Ovary (tissue), 10 donors: ENCODE results near the gene RAB43. TPM values are rescaled to one million over a fixed set of nuclear protein-coding genes. Genes with fewer than 3 reads are reported as not detected.
"Not testable (repeated sequence)": the region's sequence is repeated elsewhere in the genome, so short reads cannot be mapped to it uniquely, and the experiment has no call there.

ENCODE experiments used
- DNase-seq, 5 donors: peaks; one replicate each; pipeline ENCODE4 v3.0.0-alpha.2; 2019 to 2020
- H3K27ac ChIP-seq, 2 donors: fragments of 200-600 bp; one replicate each; pipeline versions ENCODE4 v1.5.1 to v1.8.0; 2019 to 2022
- H3K27me3 ChIP-seq: fragments of 200-600 bp; one replicate; pipeline ENCODE4 v1.8.0; 2022
- H3K36me3 ChIP-seq: fragments of 200-600 bp; sonication (generic); one replicate; pipeline ENCODE4 v1.5.1; 2019
- H3K4me1 ChIP-seq: one replicate; pipeline ENCODE4 v1.8.1; 2013; ENCODE audit warnings: mild to moderate bottlenecking, moderate library complexity; ENCODE audit not compliant: insufficient read depth
- H3K4me3 ChIP-seq: fragments of 200-600 bp; sonication (generic); one replicate; pipeline ENCODE4 v1.5.1; 2017
- H3K9me3 ChIP-seq, 2 donors: fragments of 200-600 bp in 1 of 2; sonication (generic) in 1 of 2; one replicate each; pipeline versions ENCODE4 v1.5.1 to v1.8.1; 2013 to 2019; ENCODE audit warnings: mild to moderate bottlenecking in 1 of 2, moderate library complexity in 1 of 2
- EP300 ChIP-seq: sonication (generic); formaldehyde crosslinking; IDR thresholded peaks from one replicate; pipeline ENCODE4 v1.6.1; 2017; ENCODE audit warnings: antibody characterized with exemption
- POLR2A ChIP-seq: fragments of 450-650 bp; IDR thresholded peaks from one replicate; pipeline ENCODE4 v1.6.1; 2017; ENCODE audit warnings: antibody characterized with exemption, mild to moderate bottlenecking, moderate library complexity
- WGBS, 3 donors: extraction: QIAGEN DNeasy Blood & Tissue Kit in 1 of 3; methylation state at CpG; one replicate each; pipeline versions ENCODE4 v1.1.5 to v1.1.7; 2013 to 2017; 5-methylcytosine and 5-hydroxymethylcytosine counted together
- intact Hi-C, 4 donors: fragments of 100-400 bp; cut with DNase I; formaldehyde crosslinking; loops; one replicate each; pipeline versions ENCODE4 v1.11.0 to v1.15.1; 2022 to 2023
- long read RNA-seq, 3 donors: library from polyadenylated mRNA in 2 of 3; unstranded in 2 of 3; transcript quantifications; one replicate each; pipeline ENCODE4 v2.0.0 and lab custom pipeline, GENCODE V29; 2021 to 2026
- polyA plus RNA-seq, 2 donors: library from polyadenylated mRNA; stranded (reverse); fragments of 200-250 nt in 1 of 2; fragments of 350-450 nt in 1 of 2; fragmentation: Illumina TruSeq in 1 of 2; extraction: RNeasy Lipid Tissue Mini Kit (QIAGEN cat#74804) in 1 of 2; gene quantifications; one replicate each; pipeline ENCODE4 v1.2.3, GENCODE V29; 2013 to 2014
- total RNA-seq, 7 donors: library from RNA; depleted of rRNA in 2 of 7; stranded (reverse); fragments of >200 nt in 2 of 7; fragmentation: NEBNext Ultra II Directional in 3 of 7; extraction: Animal tissue kit (Norgen Biotek cat#: 25700) in 3 of 7; gene quantifications; one replicate each; pipeline versions ENCODE4 v1.1.0 to v1.2.4, GENCODE V29; 2016 to 2023
- TF ChIP-seq, protein P1 (sequence below), 3 donors: fragments of 450-650 bp in 2 of 3; fragments of 200-600 bp in 1 of 3; IDR thresholded peaks; one replicate each; pipeline versions ENCODE4 v1.5.1 to v1.8.0; 2016 to 2022; ENCODE audit warnings: antibody characterized with exemption in 3 of 3, mild to moderate bottlenecking in 1 of 3
- donor health status: DM: no; HTN: no; CAD: no; lungs with moderate emphysema.
- donor health status: DM: no; HTN: no; CAD: no.
- donor health status: Bipolar disorder and iron deficiency.
- donor health status: DM: yes; HTN: yes; CAD: no.
- donor health status: DM: no; HTN: no; CAD: no.
- donor health status: DM: yes; HTN: yes; CAD: no.

The RAB43 gene
- total RNA-seq: 10 to 100 TPM; 10.9 to 37.7 (median 24.8) TPM
- polyA plus RNA-seq: 10 to 100 TPM in 1 of 2 donors, under 1 TPM in 1; 0.88 to 22.3 TPM
- long read RNA-seq, donor 1, full-length matches to known transcripts: 8 of 34 reads
- long read RNA-seq, donor 1, partial matches to known transcripts: 0 of 34 reads
- long read RNA-seq, donor 1, other reads (novel, unspliced or antisense): 26 of 34 reads
- long read RNA-seq, donor 2, full-length matches to known transcripts: 15 of 15 reads
- long read RNA-seq, donor 2, partial matches to known transcripts: 0 of 15 reads
- long read RNA-seq, donor 2, other reads (novel, unspliced or antisense): 0 of 15 reads
- long read RNA-seq, donor 3, full-length matches to known transcripts: 31 of 72 reads
- long read RNA-seq, donor 3, partial matches to known transcripts: 0 of 72 reads
- long read RNA-seq, donor 3, other reads (novel, unspliced or antisense): 41 of 72 reads

DNA sequence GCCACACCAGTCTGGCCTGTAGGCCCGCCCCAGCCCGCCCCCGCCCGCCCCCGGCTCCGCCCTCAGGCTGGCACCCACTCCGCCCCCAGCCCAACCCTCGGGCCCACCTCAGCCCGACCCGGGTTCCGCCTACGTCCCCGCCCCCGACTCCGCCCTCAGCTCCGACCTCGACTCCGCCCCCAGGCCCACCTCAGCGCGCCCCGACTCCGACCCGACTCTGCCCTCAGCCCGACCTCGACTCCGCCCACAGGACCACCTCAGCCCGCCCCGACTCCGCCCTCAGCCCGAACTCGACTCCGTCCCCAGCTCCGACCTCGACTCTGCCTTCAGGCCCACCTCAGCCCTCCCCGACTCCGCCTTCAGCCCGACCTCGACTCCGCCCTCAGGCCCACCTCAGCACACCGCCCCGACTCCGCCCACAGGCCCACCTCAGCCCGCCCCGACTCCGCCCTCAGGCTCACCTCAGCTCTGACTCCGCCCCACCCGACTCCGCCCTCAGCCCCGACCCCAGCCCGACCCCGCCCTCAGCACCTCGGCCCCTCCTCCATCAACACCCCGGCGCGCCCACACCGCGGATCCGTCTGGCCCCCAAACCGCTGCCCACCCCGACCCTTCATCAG, at the start of gene RAB43:
Gene RAB43, minus strand, starts transcription at position 13 of the 620 bp plus-strand sequence. CDS start 315 bp downstream, outside the sequence.
- H3K4me3 ChIP-seq: peak within 1 kb of the TSS; percentile 83
- DNase-seq: peak; percentile 92 to 96 (median 94)
- peaks cover 11% of the 10 kb centered on the region for H3K4me1 ChIP-seq
- TF ChIP-seq POLR2A: no peak
- TF ChIP-seq, protein P1, sequence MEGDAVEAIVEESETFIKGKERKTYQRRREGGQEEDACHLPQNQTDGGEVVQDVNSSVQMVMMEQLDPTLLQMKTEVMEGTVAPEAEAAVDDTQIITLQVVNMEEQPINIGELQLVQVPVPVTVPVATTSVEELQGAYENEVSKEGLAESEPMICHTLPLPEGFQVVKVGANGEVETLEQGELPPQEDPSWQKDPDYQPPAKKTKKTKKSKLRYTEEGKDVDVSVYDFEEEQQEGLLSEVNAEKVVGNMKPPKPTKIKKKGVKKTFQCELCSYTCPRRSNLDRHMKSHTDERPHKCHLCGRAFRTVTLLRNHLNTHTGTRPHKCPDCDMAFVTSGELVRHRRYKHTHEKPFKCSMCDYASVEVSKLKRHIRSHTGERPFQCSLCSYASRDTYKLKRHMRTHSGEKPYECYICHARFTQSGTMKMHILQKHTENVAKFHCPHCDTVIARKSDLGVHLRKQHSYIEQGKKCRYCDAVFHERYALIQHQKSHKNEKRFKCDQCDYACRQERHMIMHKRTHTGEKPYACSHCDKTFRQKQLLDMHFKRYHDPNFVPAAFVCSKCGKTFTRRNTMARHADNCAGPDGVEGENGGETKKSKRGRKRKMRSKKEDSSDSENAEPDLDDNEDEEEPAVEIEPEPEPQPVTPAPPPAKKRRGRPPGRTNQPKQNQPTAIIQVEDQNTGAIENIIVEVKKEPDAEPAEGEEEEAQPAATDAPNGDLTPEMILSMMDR (IDR thresholded peaks at IDR 0.05): no peak
- no peak for TF ChIP-seq EP300
- intact Hi-C loops: loop anchor here in 1 of 4 donors (2.0 kb wide), 1 partner anchor 61 kb away; the partner anchor contains the start of gene CNBP
- no peaks in the 10 kb centered on the region for H3K9me3 ChIP-seq
- H3K27me3 ChIP-seq: no peaks in the 10 kb centered on the region
- WGBS, 3 donors: 2 to 3% (median 2%) methylated on average over 44 to 60 of the region's 60 CpGs
- no peaks in the 10 kb centered on the region for H3K36me3 ChIP-seq
- peak within 1 kb of the TSS; percentile 90 to 95 for H3K27ac ChIP-seq

DNA sequence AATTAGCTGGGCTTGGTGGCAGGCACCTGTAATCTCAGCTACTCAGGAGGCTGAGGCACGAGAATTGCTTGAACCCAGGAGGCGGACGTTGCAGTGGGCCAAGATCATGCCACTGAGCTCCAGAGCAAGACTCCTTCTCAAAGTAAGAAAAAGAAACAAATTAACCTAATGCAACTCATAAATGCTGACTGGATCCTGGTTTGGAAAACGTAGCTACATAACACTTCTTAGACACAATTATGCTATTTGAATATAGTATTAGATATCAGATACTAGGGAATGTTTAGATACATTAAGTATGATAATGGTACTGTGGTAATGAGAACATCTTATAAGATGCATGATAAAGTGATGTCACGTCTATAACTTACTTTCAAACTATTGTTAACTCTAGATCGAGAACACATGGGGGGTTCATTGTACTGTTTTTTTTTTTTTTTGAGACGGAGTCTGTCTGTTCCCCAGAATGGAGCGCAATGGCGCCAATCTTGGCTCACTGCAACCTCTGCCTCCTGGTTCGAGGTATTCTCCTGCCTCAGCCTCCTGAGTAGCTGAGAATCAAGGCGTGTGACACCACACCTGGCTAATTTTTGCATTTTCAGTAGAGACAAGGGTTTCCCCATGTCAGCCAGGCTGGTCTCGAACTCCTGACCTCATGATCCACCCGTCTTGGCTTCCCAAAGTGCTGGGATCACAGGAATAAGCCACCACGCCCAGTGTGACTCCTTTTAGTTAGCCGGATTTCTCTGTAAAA, 45.2 kb upstream of the RAB43 start:
- H3K9me3 ChIP-seq: no peaks in the 10 kb centered on the region
- H3K4me1 ChIP-seq: peaks cover 3% of the 10 kb centered on the region
- H3K4me3 ChIP-seq: no peak overlapping the region
- WGBS, 3 donors: 77 to 81% (median 78%) methylated on average over 15 of the region's 15 CpGs
- no peaks in the 10 kb centered on the region for H3K27me3 ChIP-seq
- TF ChIP-seq, protein P1 (IDR thresholded peaks at IDR 0.05): no peak
- TF ChIP-seq POLR2A: no peak
- no peak for TF ChIP-seq EP300
- no peak for DNase-seq
- intact Hi-C loops: no loop called here
- H3K36me3 ChIP-seq: no peaks in the 10 kb centered on the region
- H3K27ac ChIP-seq: no peak overlapping the region

DNA sequence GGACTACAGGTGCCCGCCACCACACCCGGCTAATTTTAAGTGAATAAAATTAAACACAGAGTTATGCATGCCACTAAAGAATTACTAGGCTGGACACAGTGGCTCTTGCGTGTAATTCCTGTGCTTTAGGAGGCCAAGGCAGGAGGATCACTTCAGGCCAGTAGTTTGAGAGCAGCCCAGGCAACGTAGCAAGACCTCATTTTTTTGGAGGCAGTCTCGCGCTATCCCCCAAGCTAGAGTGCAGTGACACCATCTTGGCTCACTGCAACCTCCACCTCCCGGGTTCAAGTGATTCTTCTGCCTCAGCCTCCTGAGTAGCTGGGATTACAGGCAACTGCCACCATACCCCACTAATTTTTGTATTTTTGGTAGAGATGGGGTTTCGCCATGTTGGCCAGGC, 44.0 kb upstream of the RAB43 start:
- H3K27ac ChIP-seq, H3K36me3 ChIP-seq, H3K4me3 ChIP-seq, H3K9me3 ChIP-seq, H3K4me1 ChIP-seq, DNase-seq, H3K27me3 ChIP-seq, intact Hi-C loops: not testable (repeated sequence)
- 86 to 92% (median 90%) methylated on average over 8 of the region's 8 CpGs for WGBS, 3 donors

DNA sequence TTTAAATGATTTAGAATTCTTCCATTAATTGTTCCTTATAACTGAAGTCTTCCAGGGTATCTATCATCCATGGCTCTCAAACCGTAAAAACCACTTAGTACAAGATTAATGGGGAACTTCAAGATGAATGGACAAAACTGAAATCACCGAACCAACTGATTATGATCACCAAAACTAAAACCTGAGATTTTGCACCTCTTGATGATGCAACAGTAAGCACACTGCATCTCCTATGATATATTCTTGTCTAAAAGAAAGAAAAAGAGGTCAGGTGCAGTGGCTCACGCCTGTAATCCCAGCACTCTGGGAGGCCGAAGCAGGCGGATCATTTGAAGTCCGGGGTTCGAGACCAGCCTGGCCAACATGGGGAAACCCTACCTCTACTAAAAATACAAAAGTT, 42.9 kb upstream of the RAB43 start:
- no peak overlapping the region for H3K4me3 ChIP-seq
- TF ChIP-seq EP300 (no peak), POLR2A (no peak)
- TF ChIP-seq, protein P1 (IDR thresholded peaks at IDR 0.05): no peak
- intact Hi-C loops: no loop called here
- no peaks in the 10 kb centered on the region for H3K9me3 ChIP-seq
- 76 to 84% (median 78%) methylated on average over 7 of the region's 7 CpGs for WGBS, 3 donors
- H3K4me1 ChIP-seq: peaks cover 5% of the 10 kb centered on the region
- DNase-seq: no peak
- no peaks in the 10 kb centered on the region for H3K27me3 ChIP-seq
- H3K36me3 ChIP-seq: no peaks in the 10 kb centered on the region
- no peak overlapping the region for H3K27ac ChIP-seq
